ENCODE data around the gene TBK1.

Gene TBK1

GRCh38 chr12:64452559-64453329 is 824 bp downstream of the TBK1 start:
- peak; percentile 8 for DNase-seq (ENCODE audit: low read depth, low spot score)

GRCh38 chr12:64455506-64455905 is 3.6 kb downstream of the TBK1 start:
- DNase-seq (ENCODE audit: low read depth, low spot score), result no peak

GRCh38 chr12:64456119-64456518 is 4.2 kb downstream of the TBK1 start:
- DNase-seq (ENCODE audit: low read depth, low spot score), result no peak

GRCh38 chr12:64457032-64457431 is 5.1 kb downstream of the TBK1 start:
- no peak for DNase-seq (ENCODE audit: low read depth, low spot score)

- DNase-seq (ENCODE audit: low read depth, low spot score), result no peak
Measured at GRCh38 chr12:64457466-64457865, 5.5 kb downstream of the TBK1 start.

- DNase-seq (ENCODE audit: low read depth, low spot score), result no peak
Measured at GRCh38 chr12:64457923-64458322, 6.0 kb downstream of the TBK1 start.

GRCh38 chr12:64459394-64459891 is 7.5 kb downstream of the TBK1 start:
- DNase-seq (ENCODE audit: low read depth, low spot score), result no peak

- DNase-seq (ENCODE audit: low read depth, low spot score), result no peak
Measured at GRCh38 chr12:64461634-64462414, 9.9 kb downstream of the TBK1 start.

- DNase-seq (ENCODE audit: low read depth, low spot score), result no peak
Measured at GRCh38 chr12:64466178-64466577, 14.3 kb downstream of the TBK1 start.

- DNase-seq (ENCODE audit: low read depth, low spot score), result no peak
Measured at GRCh38 chr12:64468966-64469365, 17.0 kb downstream of the TBK1 start.

- DNase-seq (ENCODE audit: low read depth, low spot score), result no peak
Measured at GRCh38 chr12:64469455-64470142, 17.7 kb downstream of the TBK1 start.

- DNase-seq (ENCODE audit: low read depth, low spot score), result no peak
Measured at GRCh38 chr12:64470495-64470894, 18.6 kb downstream of the TBK1 start.

- no peak for DNase-seq (ENCODE audit: low read depth, low spot score)
Measured at GRCh38 chr12:64473176-64473575, 21.3 kb downstream of the TBK1 start.

- no peak for DNase-seq (ENCODE audit: low read depth, low spot score)
Measured at GRCh38 chr12:64475518-64475917, 23.6 kb downstream of the TBK1 start.

GRCh38 chr12:64476844-64477243 is 24.9 kb downstream of the TBK1 start:
- no peak for DNase-seq (ENCODE audit: low read depth, low spot score)

- no peak for DNase-seq (ENCODE audit: low read depth, low spot score)
Measured at GRCh38 chr12:64478661-64479060, 26.7 kb downstream of the TBK1 start.

- no peak for DNase-seq (ENCODE audit: low read depth, low spot score)
Measured at GRCh38 chr12:64480148-64480547, 28.2 kb downstream of the TBK1 start.

- DNase-seq (ENCODE audit: low read depth, low spot score), result no peak
Measured at GRCh38 chr12:64486657-64487056, 34.7 kb downstream of the TBK1 start.

- DNase-seq (ENCODE audit: low read depth, low spot score), result no peak
Measured at GRCh38 chr12:64491718-64492117, 39.8 kb downstream of the TBK1 start.

GRCh38 chr12:64493513-64493912 is 41.6 kb downstream of the TBK1 start:
- no peak for DNase-seq (ENCODE audit: low read depth, low spot score)

GRCh38 chr12:64494998-64495729 is 43.2 kb downstream of the TBK1 start:
- no peak for DNase-seq (ENCODE audit: low read depth, low spot score)
